H7 (cell line): ENCODE results near the gene SYTL1. TPM values are rescaled to one million over a fixed set of nuclear protein-coding genes. Genes with fewer than 3 reads are reported as not detected.

Source experiments
- DNase-seq: peaks from one replicate; pipeline ENCODE4 v3.0.0; 2012
- H3K27me3 ChIP-seq: 2 replicates; pipeline ENCODE4 v1.6.0; 2011; ENCODE audit warnings: mild to moderate bottlenecking, low read length; ENCODE audit not compliant: control insufficient read depth, insufficient read depth
- H3K36me3 ChIP-seq: replicated peaks from 2 replicates; pipeline ENCODE4 v1.5.1; 2011; ENCODE audit warnings: low read length; ENCODE audit not compliant: control insufficient read depth, insufficient read depth
- H3K4me3 ChIP-seq: 2 replicates; pipeline ENCODE4 v1.5.1; 2011; ENCODE audit warnings: low read depth, mild to moderate bottlenecking, control low read depth, low read length, moderate library complexity; ENCODE audit not compliant: insufficient read depth
- total RNA-seq: library from RNA; depleted of rRNA; stranded (reverse); fragments of >200 nt; shearing (Covaris generic); gene quantifications from 2 replicates; pipeline ENCODE4 v1.2.3, GENCODE V29; 2014

SYTL1 gene
- total RNA-seq, 1 experiment from 2014 or later, result 6.4 TPM

GRCh38 chr1:27359822-27360158, 18.0 kb downstream of the SYTL1 start:
- Histone ChIP-seq H3K4me3 (peak overlapping the region; percentile 94; the same call in 1 of the 2 replicates), H3K27me3 (peaks cover 50% of the 10 kb centered on the region), H3K36me3 (no peaks in the 10 kb centered on the region; the same call in 1 of the 2 replicates)
- no peak for DNase-seq

- DNase-seq, result peak; percentile 96
- H3K4me3 ChIP-seq, result peak overlapping the region; percentile 94
- H3K36me3 ChIP-seq, result no peaks in the 10 kb centered on the region; the same call in 1 of the 2 replicates
- H3K27me3 ChIP-seq, result peaks cover 50% of the 10 kb centered on the region
Observed at GRCh38 chr1:27360159-27361043, 18.6 kb downstream of the SYTL1 start.

DNA sequence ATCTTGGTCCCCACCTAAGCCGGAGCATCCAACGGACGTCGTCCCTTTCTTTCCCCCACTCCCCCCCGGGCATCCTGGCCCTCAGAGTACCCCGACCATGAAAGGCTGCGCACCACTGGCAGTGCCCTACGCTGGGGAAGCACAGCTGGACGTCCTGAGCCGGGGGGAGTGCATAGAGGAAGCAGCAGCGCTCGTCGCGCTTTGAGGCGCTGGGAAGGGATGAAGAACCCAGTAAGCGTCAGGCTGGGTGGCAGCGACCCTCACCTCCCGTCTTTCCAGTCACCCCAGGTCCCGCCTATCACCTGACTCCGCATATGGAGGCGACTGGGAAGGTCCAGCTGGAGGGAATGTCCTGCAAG, 19.2 kb downstream of the SYTL1 start:
- Histone ChIP-seq H3K36me3 (no peaks in the 10 kb centered on the region; the same call in 1 of the 2 replicates), H3K4me3 (peak overlapping the region; percentile 94), H3K27me3 (peaks cover 50% of the 10 kb centered on the region)
- peak; percentile 72 for DNase-seq

DNA sequence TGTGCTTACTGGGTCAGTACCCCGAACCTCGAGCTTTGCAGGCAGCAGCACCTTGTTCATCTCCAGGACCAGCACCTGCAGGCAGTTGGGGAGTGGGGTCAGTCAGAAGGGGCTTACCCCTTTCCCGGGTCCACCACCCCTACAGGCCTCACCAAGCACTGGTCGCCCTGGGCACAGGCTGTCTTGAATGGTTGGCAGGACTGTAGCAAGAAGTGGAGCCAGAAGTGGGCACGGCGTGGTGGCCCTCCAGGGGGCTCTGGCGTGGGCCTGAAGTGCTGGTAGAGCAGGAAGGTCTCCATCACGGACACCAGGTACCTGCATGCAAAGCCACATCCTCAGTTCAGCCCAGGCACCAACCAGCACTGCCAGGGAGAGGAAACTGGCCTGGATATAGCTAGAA, 19.7 kb downstream of the SYTL1 start:
- Histone ChIP-seq H3K36me3 (no peaks in the 10 kb centered on the region; the same call in 1 of the 2 replicates), H3K4me3 (no peak overlapping the region; the same call in 1 of the 2 replicates), H3K27me3 (peaks cover 50% of the 10 kb centered on the region)
- DNase-seq, result no peak

- no peak for DNase-seq
- H3K36me3 ChIP-seq, result no peaks in the 10 kb centered on the region
Observed at GRCh38 chr1:27363766-27364695, 22.2 kb downstream of the SYTL1 start.

GRCh38 chr1:27364696-27365371, 23.0 kb downstream of the SYTL1 start:
- no peaks in the 10 kb centered on the region for H3K36me3 ChIP-seq
- H3K27me3 ChIP-seq, result peaks cover 29% of the 10 kb centered on the region
- no peak overlapping the region for H3K4me3 ChIP-seq
- DNase-seq, result no peak

More at GRCh38 chr1:27363766-27364695, 22.2 kb downstream of the SYTL1 start:
- peaks cover 37% of the 10 kb centered on the region for H3K27me3 ChIP-seq
- H3K4me3 ChIP-seq, result no peak overlapping the region

- Histone ChIP-seq H3K36me3 (no peaks in the 10 kb centered on the region), H3K4me3 (peak overlapping the region; percentile 76), H3K27me3 (peaks cover 22% of the 10 kb centered on the region)
- peak; percentile 97 for DNase-seq
Observed at GRCh38 chr1:27365372-27366112, 23.7 kb downstream of the SYTL1 start.

DNA sequence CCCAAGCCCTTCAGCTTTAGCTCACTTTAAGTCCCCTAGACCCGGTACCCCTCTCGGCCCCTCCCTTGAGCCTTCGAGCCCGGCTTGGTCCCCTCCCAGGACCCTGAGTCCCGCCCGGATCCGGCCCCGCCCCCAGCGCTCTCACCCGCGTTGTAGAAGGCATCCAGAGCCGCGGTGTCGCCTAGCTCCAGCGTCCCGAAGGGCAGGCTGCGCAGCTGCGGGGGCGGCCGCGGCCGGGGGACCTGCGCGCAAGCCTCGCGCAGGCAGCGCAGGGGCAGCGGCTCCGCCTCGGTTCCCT, 24.2 kb downstream of the SYTL1 start:
- H3K36me3 ChIP-seq, result no peaks in the 10 kb centered on the region
- peaks cover 17% of the 10 kb centered on the region for H3K27me3 ChIP-seq
- peak; percentile 95 for DNase-seq
- H3K4me3 ChIP-seq, result peak overlapping the region; percentile 76

GRCh38 chr1:27366411-27367159, 24.8 kb downstream of the SYTL1 start, which contains the start of gene MAP3K6:
MAP3K6 (minus strand) TSS chr1:27366961; CDS start chr1:27366597, 364 bp downstream.
- Histone ChIP-seq H3K4me3 (peak within 1 kb of the TSS; percentile 76), H3K27me3 (peaks cover 12% of the 10 kb centered on the region), H3K36me3 (no peaks in the 10 kb centered on the region)
- DNase-seq, result peak; percentile 96

DNA sequence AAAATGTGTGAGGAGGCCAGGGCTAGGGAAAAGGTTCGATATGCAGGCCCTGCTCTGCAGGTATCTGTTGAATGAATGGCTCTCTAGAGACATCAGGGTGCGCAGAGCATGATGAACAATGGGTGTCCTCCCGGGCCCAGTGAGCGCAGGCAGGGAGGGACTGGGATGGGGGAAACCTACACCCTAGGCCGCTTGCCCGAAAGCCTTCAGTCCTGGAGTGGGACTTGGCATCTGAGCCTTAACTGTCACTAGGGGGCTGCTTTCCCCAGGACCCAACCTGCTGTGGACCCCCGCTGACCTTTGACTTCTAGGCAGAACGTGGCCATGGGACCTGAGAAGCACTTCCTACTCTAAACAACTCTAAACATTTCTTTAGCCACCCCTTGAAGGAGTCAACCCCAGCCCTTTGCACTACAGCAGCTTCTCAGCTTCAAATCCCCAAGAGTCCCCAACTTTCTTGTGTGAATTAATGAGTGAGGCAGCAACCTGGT, 25.4 kb downstream of the SYTL1 start:
- H3K36me3 ChIP-seq, result no peaks in the 10 kb centered on the region
- DNase-seq, result no peak
- peak overlapping the region; percentile 76 for H3K4me3 ChIP-seq
- peaks cover 6% of the 10 kb centered on the region for H3K27me3 ChIP-seq

DNA sequence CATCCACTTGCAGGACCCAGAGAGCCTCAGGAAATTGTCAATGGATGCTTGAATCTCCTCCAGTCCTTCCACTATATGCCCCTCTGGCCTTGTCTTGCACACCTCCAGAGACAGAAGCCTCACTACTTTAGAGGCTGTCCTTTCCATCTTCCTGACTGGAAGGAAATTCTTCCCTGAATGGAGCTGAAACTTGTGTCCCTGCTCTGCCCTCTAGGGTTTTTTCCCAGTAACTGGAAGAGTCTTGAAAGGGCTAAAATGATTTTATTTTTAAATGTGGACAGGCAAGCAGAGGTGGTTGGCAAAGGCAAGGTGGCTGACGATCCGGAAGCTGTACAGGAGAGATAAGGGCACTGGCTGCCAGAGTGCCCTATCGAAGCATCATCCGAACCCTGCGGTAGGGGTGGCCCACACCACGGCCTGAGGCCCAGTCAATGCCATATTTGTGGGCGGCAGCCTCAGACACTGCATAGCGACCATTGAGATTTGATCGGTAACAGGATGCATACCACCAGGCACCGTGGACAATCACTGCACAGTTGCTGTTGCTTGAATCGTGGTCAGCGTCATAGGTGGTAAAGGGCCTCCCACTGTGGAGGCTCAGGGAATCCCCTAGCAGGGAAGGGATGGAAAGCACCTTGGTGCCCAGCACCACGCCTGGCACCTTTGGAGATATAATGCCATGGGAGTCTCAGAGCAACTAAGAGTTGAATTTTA, 27.2 kb downstream of the SYTL1 start:
- peaks cover 2% of the 10 kb centered on the region for H3K27me3 ChIP-seq
- DNase-seq, result no peak
- H3K4me3 ChIP-seq, result no peak overlapping the region
- no peaks in the 10 kb centered on the region for H3K36me3 ChIP-seq

- no peak overlapping the region for H3K4me3 ChIP-seq
- H3K36me3 ChIP-seq, result no peaks in the 10 kb centered on the region
- no peak for DNase-seq
- peaks cover 2% of the 10 kb centered on the region for H3K27me3 ChIP-seq
Observed at GRCh38 chr1:27372022-27372807, 30.4 kb downstream of the SYTL1 start.
